HS-27A (cell line): ENCODE data around the gene FASTKD3.
A peak's percentile ranks its signal among the peaks of the same experiment; 100 is the strongest.

ENCODE experiments used
- DNase-seq: peaks from one replicate; pipeline ENCODE4 v3.0.0-alpha.2; 2012; ENCODE audit warnings: low read depth, missing footprints

Gene FASTKD3

DNA sequence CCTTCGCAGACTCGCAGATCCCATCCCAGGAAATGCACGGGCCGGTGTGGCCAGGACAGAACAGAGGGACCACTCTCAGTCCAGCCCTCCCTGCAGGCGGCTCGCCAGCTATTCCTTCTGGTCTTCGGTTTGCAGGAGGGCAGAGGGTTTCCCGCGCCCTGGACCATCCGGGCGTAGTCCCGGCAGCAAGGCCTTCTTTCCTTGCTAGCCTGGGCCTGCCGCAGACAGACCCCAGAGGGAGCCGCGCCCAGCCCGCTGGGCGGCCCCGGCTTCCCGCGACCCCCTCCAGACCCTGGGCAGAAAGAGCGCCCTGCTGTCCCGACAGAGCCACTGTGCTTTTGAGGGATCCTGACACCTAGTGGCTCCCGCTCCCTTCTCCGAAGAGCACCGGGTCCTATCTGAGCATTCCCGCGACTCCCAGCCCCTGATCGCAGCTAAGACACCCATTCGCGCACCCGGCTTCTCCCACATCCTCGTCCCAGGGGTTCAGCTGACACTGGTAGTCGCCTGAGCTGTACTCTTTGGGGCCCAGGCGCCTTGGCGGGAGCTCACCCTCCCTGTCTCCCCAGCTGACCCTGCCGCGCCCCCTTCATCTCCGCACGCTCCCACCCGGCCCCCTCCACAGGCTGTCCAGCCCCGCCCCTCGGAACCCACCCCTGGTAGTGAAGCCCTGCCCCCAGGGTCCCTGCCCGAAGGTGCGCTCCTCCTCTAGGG lies 19.0 kb downstream of the FASTKD3 start:
- no peak for DNase-seq

DNA sequence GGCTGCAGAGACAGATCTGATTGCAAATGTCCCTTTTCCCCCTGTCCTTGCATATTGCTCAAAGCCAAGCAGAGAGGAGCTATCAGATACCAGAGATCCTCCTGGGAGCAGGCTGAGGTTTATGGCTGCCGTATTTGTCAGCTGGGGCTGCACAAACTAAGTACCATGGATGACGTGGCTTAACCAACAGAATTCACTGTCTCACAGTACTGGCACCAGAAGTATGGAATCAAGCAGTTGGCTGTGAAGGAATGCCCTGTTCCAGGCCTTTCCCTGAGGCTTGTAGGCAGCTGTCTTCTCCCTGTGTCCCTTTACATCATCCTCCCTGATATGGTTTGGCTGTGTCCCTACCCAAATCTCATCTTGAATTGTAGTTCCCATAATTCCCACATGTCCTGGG lies 20.5 kb downstream of the FASTKD3 start:
- DNase-seq = no peak

DNA sequence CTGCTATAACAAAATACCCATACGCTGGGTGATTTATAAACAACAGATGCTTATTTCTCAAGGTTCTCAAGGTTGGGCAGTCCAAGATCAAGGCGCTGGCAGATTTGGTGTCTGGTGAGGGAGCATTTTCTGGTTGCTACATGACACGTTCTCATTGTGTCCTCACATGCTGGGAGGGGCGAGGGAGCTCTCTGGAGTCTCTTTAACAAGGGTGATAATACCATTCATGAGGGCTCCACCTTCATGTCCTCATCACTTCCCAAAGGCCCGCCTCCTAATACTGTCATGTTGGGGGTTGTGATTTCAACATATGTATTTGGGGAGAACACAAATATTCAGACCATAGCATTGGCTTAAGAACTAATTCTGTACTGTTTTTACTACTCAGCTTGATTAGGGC lies 22.5 kb downstream of the FASTKD3 start:
- DNase-seq = no peak

DNA sequence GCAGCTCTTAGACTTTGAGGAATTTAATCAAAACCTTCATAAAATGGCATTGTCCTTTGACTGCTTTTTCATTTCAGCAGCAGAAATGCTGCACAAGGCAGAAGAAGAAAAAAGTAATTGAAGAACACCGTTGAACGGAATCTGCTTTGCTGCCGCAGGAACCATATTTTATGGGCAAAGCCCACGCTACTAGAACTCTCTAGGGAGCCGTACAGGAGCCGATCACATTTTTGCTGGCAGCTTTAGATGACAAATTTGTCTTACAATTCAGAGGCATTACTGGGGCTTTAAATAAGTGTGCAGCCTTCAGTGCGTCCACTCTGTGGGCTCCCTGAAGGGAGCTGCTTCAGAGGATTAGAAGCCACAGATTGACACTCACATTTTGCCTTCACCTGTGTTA lies 23.3 kb downstream of the FASTKD3 start:
- DNase-seq = no peak

DNA sequence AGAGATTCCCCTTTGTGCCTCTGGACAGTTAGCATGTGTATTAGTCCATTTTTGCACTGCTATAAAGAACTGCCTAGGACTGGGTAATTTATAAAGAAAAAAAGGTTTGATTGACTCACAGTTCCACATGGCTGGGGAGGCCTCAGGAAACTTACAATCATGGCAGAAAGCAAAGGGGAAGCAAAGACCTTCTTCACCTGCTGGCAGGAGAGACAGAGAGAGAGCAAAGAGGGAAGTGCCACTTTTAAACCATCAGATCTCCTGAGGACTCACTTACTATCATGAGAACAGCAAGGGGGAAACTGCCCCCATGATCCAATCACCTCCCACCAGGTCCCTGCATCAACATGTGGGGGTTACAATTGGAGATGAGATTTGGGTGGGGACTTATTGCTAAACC lies 23.9 kb downstream of the FASTKD3 start:
- no peak for DNase-seq

DNA sequence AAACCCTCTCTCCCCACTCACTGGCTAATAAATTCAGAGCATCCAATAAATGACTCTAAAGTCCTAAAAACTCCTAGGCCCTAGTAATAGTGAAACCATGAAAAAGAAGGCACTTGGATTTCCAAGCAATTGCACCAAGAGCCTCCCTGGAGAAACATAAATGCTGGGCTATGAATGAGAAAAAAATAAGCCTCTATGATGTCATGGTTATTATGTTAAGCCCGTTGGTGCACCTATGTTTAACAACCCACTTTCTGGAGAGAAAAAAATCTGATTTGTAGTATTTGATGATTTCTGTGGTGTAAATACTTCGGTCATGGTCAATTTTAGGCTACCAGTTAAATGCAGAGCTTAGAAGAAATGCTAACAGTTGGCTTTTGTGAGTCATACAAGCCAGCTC lies 26.3 kb downstream of the FASTKD3 start:
- no peak for DNase-seq

DNA sequence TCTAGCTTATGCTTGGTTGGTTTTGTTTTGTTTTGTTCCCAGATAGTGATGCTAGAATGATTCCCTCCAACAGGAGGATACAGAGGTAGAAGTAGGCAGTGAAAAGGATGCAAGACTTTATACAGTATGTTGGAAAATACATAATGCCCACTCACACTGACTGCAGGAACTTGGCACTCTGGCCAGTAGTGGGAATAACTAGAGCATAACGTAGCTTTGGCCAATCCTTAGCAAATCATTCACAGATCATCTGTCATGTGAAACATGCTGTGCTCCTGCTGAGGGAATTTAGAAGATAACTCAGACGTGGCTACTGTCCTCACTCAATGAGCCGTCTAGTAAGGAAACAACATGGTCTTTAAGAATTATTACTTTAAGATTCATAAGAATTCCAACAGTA lies 31.4 kb downstream of the FASTKD3 start:
- no peak for DNase-seq

DNA sequence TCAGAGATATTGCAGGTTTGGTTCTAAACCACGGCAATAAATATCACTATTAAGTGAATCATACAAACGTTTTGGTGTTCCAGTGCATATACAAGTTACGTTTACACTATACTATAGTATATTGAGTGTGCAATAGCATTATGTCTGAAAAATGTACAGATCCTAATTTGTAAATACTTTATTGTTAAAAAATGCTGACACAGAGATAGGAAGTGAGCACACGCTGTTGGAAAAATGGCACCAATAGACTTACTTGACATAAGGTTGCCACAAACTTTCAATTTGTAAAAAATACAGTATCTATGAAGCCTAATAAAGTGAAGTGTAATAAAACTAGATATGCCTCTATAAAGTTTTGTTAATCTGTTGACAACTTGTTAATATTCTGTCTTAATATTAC lies 33.8 kb downstream of the FASTKD3 start:
- DNase-seq = no peak

DNA sequence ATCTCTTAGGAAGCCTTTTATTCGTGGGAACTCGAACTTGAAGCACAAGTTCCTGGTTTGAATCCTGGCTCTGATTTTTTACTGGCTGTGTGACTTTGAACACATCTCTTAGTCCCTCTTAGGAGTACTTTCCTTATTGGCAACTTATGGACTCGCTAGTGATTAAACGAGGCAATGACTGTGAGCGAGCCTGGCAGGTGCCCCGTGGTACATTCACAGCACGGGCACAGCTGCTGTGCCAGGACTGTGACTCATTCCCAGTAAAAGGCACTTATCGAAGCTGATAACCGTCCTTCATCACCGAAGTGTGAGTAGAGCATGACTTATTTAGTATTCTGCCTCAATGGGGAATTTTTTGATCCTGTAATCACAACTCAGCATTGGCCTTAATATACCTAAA lies 40.6 kb downstream of the FASTKD3 start:
- DNase-seq = no peak

DNA sequence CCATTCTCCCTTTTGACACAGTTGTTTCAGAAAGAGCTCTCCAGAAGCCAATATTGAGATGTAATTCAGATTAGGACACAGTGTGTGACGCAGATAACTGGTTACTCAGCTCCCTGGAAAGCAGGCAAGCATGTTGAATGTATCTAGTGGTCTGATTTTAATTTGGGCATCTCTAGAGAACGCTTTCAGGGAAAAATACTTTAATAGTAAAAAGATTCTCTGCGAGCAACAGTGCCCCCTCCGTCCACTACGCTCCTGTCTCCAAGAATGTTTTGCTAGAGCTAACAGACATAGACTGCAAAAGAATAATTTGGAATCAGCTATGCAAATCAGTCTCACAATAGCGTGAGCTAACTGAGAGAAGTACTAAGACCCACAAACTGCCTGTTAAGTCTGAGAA lies 41.2 kb downstream of the FASTKD3 start:
- DNase-seq = no peak

DNA sequence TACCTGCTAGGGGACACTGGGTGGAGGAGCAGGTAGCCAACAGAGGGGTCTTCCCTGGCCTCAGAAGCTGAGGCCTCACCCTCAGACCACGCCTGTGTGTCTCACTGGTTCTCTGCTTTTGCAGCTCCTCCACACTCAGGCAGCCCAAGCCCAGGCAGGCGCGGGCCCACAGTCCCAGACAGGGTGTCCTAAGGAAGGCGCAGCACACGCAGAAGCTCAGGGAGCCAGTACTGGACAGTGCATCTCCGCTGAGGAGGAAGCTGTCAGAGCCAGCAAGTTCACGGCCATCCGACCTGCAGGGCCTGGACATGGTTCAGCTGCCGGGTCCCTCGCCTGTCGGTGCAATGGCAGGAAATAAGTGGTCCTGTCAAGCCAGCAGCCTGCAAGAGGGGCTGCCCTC lies 43.2 kb downstream of the FASTKD3 start:
- DNase-seq = no peak

DNA sequence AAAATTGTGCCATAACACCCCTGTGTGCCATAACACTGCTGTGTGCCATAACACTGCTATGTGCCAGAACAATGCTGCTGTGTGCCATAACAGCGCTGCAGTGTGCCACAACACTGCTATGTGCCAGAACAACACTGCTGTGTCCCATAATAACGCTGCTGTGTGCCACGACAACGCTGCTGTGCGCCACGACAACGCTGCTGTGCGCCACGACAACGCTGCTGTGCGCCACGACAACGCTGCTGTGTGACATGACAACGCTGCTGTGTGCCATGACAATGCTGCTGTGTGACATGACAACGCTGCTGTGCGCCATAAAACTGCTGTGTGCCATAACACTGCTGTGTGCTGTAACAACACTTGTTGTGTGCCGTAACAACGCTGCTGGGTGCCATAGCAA lies 43.8 kb downstream of the FASTKD3 start:
- DNase-seq = no peak

DNA sequence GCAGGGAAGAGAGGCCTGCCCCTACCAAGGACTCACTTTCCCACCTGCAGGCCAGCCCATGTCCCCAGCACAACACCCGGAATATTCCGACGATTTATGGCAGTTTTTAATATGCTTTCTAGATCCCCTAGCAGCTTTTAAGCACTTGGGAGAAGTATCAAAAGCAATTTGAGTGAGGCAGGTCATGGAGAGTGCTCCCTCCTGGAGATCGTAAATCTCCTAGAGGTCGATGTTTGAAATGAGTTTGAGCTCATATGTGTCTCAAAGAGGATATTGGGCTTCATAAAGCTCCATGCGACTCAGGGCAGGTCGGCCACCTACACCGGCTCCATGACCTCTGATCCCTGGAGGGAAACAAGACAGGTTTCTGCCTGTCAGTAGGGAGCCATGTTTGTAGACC lies 45.2 kb downstream of the FASTKD3 start:
- no peak for DNase-seq

DNA sequence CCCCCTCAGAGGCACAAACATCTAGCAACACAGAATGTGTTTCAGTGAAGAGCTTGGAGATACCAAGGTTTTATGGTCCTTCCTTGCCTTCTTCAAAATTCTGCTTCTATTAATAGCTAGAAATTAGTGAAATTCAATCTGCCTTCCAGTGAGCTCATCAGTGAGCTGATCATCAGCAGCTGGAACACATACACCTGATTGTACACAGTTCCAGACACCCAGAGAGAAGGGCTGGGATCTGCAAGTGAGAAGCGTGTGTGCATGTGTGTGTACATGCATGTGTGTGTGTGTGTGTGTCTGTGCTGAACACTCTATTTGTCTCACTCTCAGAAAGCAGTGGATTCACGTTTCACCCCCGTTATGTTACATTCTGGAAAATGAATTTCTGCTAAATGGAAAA lies 46.4 kb downstream of the FASTKD3 start:
- DNase-seq = no peak

DNA sequence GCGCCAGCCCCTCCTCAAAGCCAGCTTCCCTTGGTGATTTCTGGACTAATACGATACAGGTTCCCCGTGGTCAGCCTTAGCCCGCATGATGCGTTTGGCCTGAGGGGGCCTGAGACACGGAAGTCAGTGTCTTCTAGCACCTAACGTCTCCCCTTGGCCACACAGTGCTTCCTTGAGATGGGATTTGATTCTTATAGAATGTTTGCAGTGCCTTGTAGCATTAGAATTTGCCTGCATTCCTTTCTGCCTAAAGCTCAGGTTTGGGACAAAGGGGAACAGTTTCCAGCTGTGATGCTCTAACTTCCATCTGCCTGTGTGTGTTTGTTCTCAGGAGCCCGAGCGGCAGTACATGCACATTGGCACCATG lies 52.3 kb downstream of the FASTKD3 start:
- DNase-seq = no peak

DNA sequence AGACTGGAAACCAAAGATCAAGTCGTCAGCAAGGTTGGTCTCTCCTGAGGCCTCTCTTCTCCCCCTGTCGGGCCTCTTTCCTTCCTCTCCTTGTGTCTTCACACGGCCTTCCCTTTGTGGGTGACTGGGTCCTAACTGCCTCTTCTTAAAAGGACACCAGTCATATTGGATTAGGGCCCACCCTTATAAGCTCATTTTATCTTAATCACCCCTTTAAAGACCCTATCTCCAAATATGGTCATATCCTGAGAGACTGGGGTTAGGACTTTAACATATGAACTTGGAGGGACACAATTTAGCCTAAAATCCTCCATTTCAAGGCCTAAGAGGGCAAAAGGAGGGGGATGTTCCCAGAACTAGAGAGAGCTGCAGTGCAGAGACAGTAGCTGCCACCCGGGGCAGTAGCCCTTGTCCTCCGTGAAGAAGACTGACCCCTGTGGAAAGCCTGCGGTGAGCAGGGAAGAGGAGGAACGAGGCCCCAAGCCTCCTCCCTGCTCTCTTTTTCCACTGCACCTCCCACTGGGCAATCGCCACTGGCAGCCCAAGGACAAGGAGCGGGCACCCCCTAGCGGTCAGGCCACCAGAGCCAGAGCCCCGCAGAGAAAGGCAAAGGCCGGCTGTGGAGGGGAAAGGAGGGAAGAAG lies 52.8 kb downstream of the FASTKD3 start:
- peak; percentile 30 for DNase-seq

DNA sequence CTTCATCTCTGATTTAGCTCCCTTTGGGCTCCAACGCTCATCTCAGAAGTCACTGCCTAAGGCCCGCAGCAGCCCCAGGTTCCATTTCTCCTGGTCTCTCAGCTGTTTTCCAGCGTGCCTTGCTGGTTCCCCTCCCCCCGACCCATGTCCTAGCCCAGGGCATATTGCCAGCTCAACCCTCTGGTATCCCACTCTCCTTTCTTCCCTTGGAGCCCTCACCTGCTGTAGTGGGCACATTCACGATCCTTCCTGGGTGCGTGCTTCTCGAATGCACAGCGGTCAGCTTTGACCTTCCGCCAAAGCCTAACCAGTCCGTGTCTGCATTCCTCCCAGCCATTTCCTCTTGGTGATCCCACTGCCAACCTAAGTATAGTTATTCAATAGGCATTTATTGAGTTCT lies 54.0 kb downstream of the FASTKD3 start:
- DNase-seq = no peak

DNA sequence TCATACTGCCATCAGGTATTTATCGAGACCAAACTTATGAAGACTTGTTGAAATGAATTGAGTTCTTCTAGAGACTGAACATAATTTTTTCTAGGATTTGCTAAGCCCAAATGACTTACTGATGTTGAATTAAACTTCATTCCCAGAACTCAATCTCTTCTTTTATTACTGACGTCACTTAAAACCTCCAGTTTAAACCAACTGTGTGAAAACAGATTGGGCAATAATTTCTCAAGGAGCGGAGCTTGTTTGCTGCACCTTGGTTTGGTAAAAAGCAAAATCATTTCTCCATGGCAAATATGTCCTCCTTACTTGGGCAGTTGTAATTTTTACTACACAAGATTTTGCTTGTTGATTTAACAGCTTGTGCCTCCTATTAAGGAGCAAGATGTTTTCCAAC lies 55.3 kb downstream of the FASTKD3 start:
- DNase-seq = no peak

DNA sequence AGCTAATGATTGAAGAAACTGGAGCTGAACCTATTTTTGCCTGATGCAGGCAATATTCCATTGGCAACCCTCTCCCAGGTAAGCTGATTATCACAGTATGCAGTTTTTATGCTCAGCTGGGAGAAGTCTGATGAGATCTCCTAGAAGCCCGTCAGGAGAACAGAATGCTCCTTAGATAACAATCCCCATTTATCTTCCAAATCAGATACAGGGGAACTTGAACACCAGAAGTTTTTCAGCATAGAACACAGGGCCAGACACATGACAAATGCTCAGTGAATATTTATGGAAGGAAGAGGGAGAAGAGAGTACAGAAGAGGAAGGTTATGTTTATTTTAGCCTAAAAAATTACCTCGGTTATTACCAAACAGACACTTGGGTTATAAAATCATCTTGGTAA lies 55.8 kb downstream of the FASTKD3 start:
- DNase-seq = no peak

DNA sequence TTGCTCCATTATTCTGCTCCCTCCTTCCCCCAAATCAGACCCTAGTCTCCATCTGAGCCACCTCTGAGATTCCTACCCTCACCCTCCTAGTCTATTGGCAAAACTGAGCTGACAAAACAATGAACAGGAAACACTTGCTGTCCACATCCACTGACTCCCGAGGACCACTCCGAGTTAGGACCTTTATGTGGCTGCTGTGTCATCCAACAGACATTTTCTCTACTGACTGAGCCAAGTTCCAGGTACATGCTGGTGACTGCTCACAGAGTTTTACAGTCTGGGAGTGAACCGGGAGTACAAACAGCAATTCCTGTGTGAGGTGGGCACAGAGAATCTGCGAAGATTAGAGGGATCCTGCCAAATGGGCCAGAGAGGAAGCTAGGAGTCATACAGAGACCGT lies 57.1 kb downstream of the FASTKD3 start:
- DNase-seq = no peak
